ENCODE measurements around the gene UBE2C. TPM values are rescaled to one million over a fixed set of nuclear protein-coding genes. Genes with fewer than 3 reads are reported as not detected.

UBE2C gene
- total RNA-seq, 1 experiment from 2014 or later = 205 TPM

DNA sequence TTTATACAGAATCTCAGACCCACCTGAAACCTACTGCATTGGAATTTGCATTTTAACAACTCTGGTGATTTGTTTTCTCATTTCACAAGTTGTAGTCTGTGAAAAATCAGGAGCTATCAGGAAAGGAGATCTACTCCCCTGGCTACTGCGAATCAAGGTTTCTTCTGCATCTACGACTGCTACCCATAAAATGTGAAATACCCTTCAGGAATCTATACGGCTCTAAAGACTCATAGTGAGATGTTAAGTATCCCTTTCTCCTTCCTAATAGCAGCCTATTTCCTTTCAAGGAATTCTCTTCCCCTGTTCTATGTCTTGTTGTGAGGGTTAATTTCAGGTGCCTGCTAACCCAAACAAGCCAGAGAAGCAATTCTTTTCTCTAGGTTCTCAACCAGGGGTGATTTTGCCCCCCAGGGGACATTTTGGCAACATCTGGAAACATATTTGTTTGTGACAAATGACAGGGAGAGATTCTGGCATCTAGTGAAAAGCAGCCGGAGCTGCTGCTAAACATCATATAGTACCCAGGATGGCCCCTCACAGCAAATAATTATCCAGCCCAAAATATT is 47.1 kb upstream of the UBE2C start:
- H3K4me2 ChIP-seq (ENCODE audit: low read length) = no peak overlapping the region
- POLR2A ChIA-PET = no interaction called here

GRCh38 chr20:45765980-45766379 is 46.5 kb upstream of the UBE2C start:
- intact Hi-C loops (cut with micrococcal nuclease) = no loop called here
- no peak for TF ChIP-seq ZBTB33 (IDR thresholded peaks at IDR 0.05; ENCODE audit: extremely low read depth, insufficient replicate concordance, low read length)
- no peak for TF ChIP-seq RAD21 (IDR thresholded peaks at IDR 0.05; ENCODE audit: low read depth)
- no peak for TF ChIP-seq EGR1 (IDR thresholded peaks at IDR 0.05; ENCODE audit: low read depth)
- no peak for TF ChIP-seq YY1 (IDR thresholded peaks at IDR 0.05; ENCODE audit: extremely low read depth, insufficient replicate concordance, low read depth, low read length)
- TF ChIP-seq JUND (IDR thresholded peaks at IDR 0.05) = no peak
- no peak for TF ChIP-seq EZH2phosphoT487 (IDR thresholded peaks at IDR 0.05; ENCODE audit: borderline replicate concordance)
- no peak for TF ChIP-seq POLR2AphosphoS5 (IDR thresholded peaks at IDR 0.05; ENCODE audit: low read depth, low read length)
- no peak for TF ChIP-seq POLR2A (IDR thresholded peaks at IDR 0.05; ENCODE audit: borderline replicate concordance, extremely low read depth, insufficient read depth, insufficient read length)
- no peak for TF ChIP-seq ZNF274 (IDR thresholded peaks at IDR 0.05; ENCODE audit: low read depth, low read length)
- no peak for TF ChIP-seq EZH2 (IDR thresholded peaks at IDR 0.05)
- no peak for TF ChIP-seq SRF (IDR thresholded peaks at IDR 0.05; ENCODE audit: low read depth)
- BruUV-seq (replicated peaks) = no TSS peak
- CTCF ChIA-PET = no interaction called here
- Histone ChIP-seq H3K9me3 (ENCODE audit: control insufficient read depth in 1 of 2, insufficient read depth in 1 of 2, low read depth in 1 of 2, low read length in 2 of 2) (no peaks in the 10 kb centered on the region), H3K36me3 (ENCODE audit: control insufficient read depth in 1 of 2, insufficient read depth in 2 of 2, low read length in 2 of 2) (no peaks in the 10 kb centered on the region), H3K27ac (ENCODE audit: low read depth, low read length) (no peak overlapping the region), H3K4me2 (ENCODE audit: low read length) (no peak overlapping the region), H4K20me1 (ENCODE audit: insufficient read depth) (no peaks in the 10 kb centered on the region), H3K79me2 (ENCODE audit: insufficient read depth, low read length) (no peaks in the 10 kb centered on the region), H3K27me3 (ENCODE audit: insufficient read depth, low read length) (no peaks in the 10 kb centered on the region), H2AFZ (ENCODE audit: low read depth, low read length, poor library complexity, severe bottlenecking) (no peak overlapping the region), H3K9me2 (ENCODE audit: insufficient read depth) (no peaks in the 10 kb centered on the region), H3K4me3 (replicated peaks in 1 of 2; ENCODE audit: low read depth in 1 of 2, low read length in 2 of 2) (no peak overlapping the region), H3K9ac (ENCODE audit: low read length) (no peak overlapping the region), H3K4me1 (ENCODE audit: control insufficient read depth in 1 of 2, insufficient read depth in 2 of 2, low read length in 2 of 2) (no peaks in the 10 kb centered on the region)
- RAD21 ChIA-PET (ENCODE audit: low non-redundant PET in 1 of 2, low total read pairs in 2 of 2, uncharacterized antibody in 2 of 2, unreplicated experiment in 2 of 2) = no interaction called here
- ATAC-seq = no peak
- no peak for DNase-seq (ENCODE audit: low read depth, low spot score)
- POLR2A ChIA-PET = no interaction called here

More for the DNA sequence above, 47.1 kb upstream of the UBE2C start:
- no peak overlapping the region for H3K4me3 ChIP-seq (replicated peaks in 1 of 2; ENCODE audit: low read depth in 1 of 2, low read length in 2 of 2)
- no peaks in the 10 kb centered on the region for H3K27me3 ChIP-seq (ENCODE audit: insufficient read depth, low read length)
- DNase-seq (ENCODE audit: low read depth, low spot score) (no peak), ATAC-seq (no peak)
- intact Hi-C loops (cut with micrococcal nuclease) = no loop called here
- H3K4me1 ChIP-seq (ENCODE audit: control insufficient read depth in 1 of 2, insufficient read depth in 2 of 2, low read length in 2 of 2) = no peaks in the 10 kb centered on the region
- no peak overlapping the region for H2AFZ ChIP-seq (ENCODE audit: low read depth, low read length, poor library complexity, severe bottlenecking)
- H3K9me3 ChIP-seq (ENCODE audit: control insufficient read depth in 1 of 2, insufficient read depth in 1 of 2, low read depth in 1 of 2, low read length in 2 of 2) = no peaks in the 10 kb centered on the region
- no peaks in the 10 kb centered on the region for H3K79me2 ChIP-seq (ENCODE audit: insufficient read depth, low read length)
- H3K9ac ChIP-seq (ENCODE audit: low read length) = no peak overlapping the region
- no TSS peak for BruUV-seq (replicated peaks)
- H3K27ac ChIP-seq (ENCODE audit: low read depth, low read length) = no peak overlapping the region
- ChIA-PET CTCF (no interaction called here), RAD21 (ENCODE audit: low non-redundant PET in 1 of 2, low total read pairs in 2 of 2, uncharacterized antibody in 2 of 2, unreplicated experiment in 2 of 2) (no interaction called here)
- no peak for TF ChIP-seq EZH2phosphoT487 (IDR thresholded peaks at IDR 0.05; ENCODE audit: borderline replicate concordance)
- no peaks in the 10 kb centered on the region for H3K9me2 ChIP-seq (ENCODE audit: insufficient read depth)
- H3K36me3 ChIP-seq (ENCODE audit: control insufficient read depth in 1 of 2, insufficient read depth in 2 of 2, low read length in 2 of 2) = no peaks in the 10 kb centered on the region
- H4K20me1 ChIP-seq (ENCODE audit: insufficient read depth) = no peaks in the 10 kb centered on the region

Measured in HCT116 (cell line).